H1 (cell line): ENCODE data around the gene WDR33. TPM values are rescaled to one million over a fixed set of nuclear protein-coding genes. Genes with fewer than 3 reads are reported as not detected.

Experiments used
- CTCF ChIA-PET: fragments of 300-600 bp; sonication (Branson Sonifier 250); formaldehyde crosslinking; loops from one replicate; lab custom pipeline; 2021; ENCODE audit not compliant: partially characterized antibody; lab: Charles Lee
- POLR2A ChIA-PET: fragments of 300-600 bp; sonication (Branson Sonifier 250); formaldehyde crosslinking; loops from one replicate; lab custom pipeline; 2021; ENCODE audit warnings: inconsistent platforms; ENCODE audit not compliant: partially characterized antibody; lab: Charles Lee
- DNase-seq, 2 experiments: peaks; one replicate each; pipeline versions ENCODE4 v3.0.0 to v3.0.0-alpha.2; 2010 to 2022; ENCODE audit warnings: low spot score in 2 of 2, low read depth in 1 of 2, mixed read lengths in 1 of 2
- FAIRE-seq: peaks from 2 replicates; lab custom pipeline; 2011; peaks lifted over from hg19 to GRCh38; lab: Jason Lieb, UNC
- H2AFZ ChIP-seq: 2 replicates; pipeline ENCODE4 v1.8.1; 2012; ENCODE audit warnings: low read length, inconsistent platforms
- H2AK5ac ChIP-seq: 2 replicates; pipeline ENCODE4 v1.6.1; 2013; ENCODE audit warnings: low read depth, low read length
- H2BK120ac ChIP-seq: replicated peaks from 2 replicates; pipeline ENCODE3; 2013; ENCODE audit warnings: low read depth, low read length, inconsistent platforms
- H2BK12ac ChIP-seq: 2 replicates; pipeline ENCODE4 v1.6.1; 2013; ENCODE audit warnings: low read depth, low read length
- H2BK15ac ChIP-seq: 2 replicates; pipeline ENCODE4 v1.6.1; 2013; ENCODE audit warnings: low read length
- H2BK20ac ChIP-seq: 2 replicates; pipeline ENCODE4 v1.6.1; 2013; ENCODE audit warnings: low read length
- H2BK5ac ChIP-seq: 2 replicates; pipeline ENCODE4 v1.6.1; 2013; ENCODE audit warnings: low read depth, low read length
- H3K14ac ChIP-seq: 2 replicates; pipeline ENCODE4 v1.6.1; 2013; ENCODE audit warnings: inconsistent platforms; ENCODE audit not compliant: insufficient read length
- H3K18ac ChIP-seq: 2 replicates; pipeline ENCODE4 v1.6.1; 2013; ENCODE audit warnings: low read length; ENCODE audit errors: extremely low read depth
- H3K23ac ChIP-seq: 2 replicates; pipeline ENCODE4 v1.6.1; 2013; ENCODE audit warnings: inconsistent platforms; ENCODE audit not compliant: insufficient read length
- H3K23me2 ChIP-seq: 2 replicates; pipeline ENCODE4 v1.6.1; 2013; ENCODE audit warnings: low read depth, low read length
- H3K27ac ChIP-seq: 2 replicates; pipeline ENCODE4 v1.6.1; 2011; ENCODE audit warnings: low read depth, low read length, inconsistent platforms
- H3K27me3 ChIP-seq, 4 experiments: replicated peaks in 1 of 4; 1 replicate in 1 of 4; 2 replicates in 3 of 4; pipeline versions ENCODE4 v1.6.1 to v1.8.1; 2011 to 2013; ENCODE audit warnings: low read length in 3 of 4, mild to moderate bottlenecking in 3 of 4, inconsistent platforms in 2 of 4, mixed read lengths in 2 of 4, moderate library complexity in 1 of 4; ENCODE audit not compliant: control insufficient read depth in 3 of 4, insufficient read depth in 3 of 4; ENCODE audit errors: extremely low read depth in 1 of 4
- H3K36me3 ChIP-seq, 4 experiments: 2 replicates each; pipeline versions ENCODE4 v1.6.1 to v1.8.1; 2011 to 2013; ENCODE audit warnings: mild to moderate bottlenecking in 4 of 4, low read length in 3 of 4, moderate library complexity in 2 of 4, control low read depth in 1 of 4, inconsistent platforms in 1 of 4; ENCODE audit not compliant: insufficient read depth in 4 of 4, control insufficient read depth in 2 of 4
- H3K4ac ChIP-seq: replicated peaks from 2 replicates; pipeline ENCODE3; 2013; ENCODE audit warnings: low read length, low read depth, mixed read lengths, inconsistent platforms; ENCODE audit not compliant: insufficient read length
- H3K4me1 ChIP-seq, 4 experiments: replicated peaks in 1 of 4; 1 replicate in 1 of 4; 2 replicates in 3 of 4; pipeline versions ENCODE4 v1.6.1 to v1.8.1; 2011 to 2013; ENCODE audit warnings: low read length in 3 of 4, inconsistent platforms in 2 of 4, mixed read lengths in 1 of 4; ENCODE audit not compliant: insufficient read depth in 4 of 4, control insufficient read depth in 3 of 4
- H3K4me2 ChIP-seq, 2 experiments: 2 replicates each; pipeline versions ENCODE4 v1.6.1 to v1.8.1; 2011 to 2013; ENCODE audit warnings: low read depth in 2 of 2, low read length in 2 of 2, control low read depth in 1 of 2, inconsistent platforms in 1 of 2, mild to moderate bottlenecking in 1 of 2; ENCODE audit not compliant: insufficient read depth in 1 of 2
- H3K4me3 ChIP-seq, 4 experiments: fragments of 200-600, 300-600 bp in 1 of 4; sonication (generic), shearing (Covaris generic), sonication (Bioruptor Twin) in 1 of 4; 2 replicates each; pipeline versions ENCODE4 v1.5.1 to v1.8.1; 2011 to 2016; ENCODE audit warnings: low read length in 4 of 4, low read depth in 3 of 4, control low read depth in 2 of 4, inconsistent platforms in 2 of 4, mild to moderate bottlenecking in 2 of 4, mixed read lengths in 1 of 4, moderate library complexity in 1 of 4; ENCODE audit not compliant: insufficient read depth in 2 of 4; ENCODE audit errors: extremely low read depth in 1 of 4
- H3K56ac ChIP-seq: replicated peaks from 2 replicates; pipeline ENCODE3; 2013; ENCODE audit warnings: low read depth, mild to moderate bottlenecking, mixed read lengths, low read length, inconsistent platforms; ENCODE audit not compliant: insufficient read length
- H3K79me1 ChIP-seq: 2 replicates; pipeline ENCODE4 v1.6.1; 2013; ENCODE audit warnings: low read depth, low read length, control low read depth
- H3K79me2 ChIP-seq, 2 experiments: 2 replicates each; pipeline versions ENCODE4 v1.6.1 to v1.8.1; 2012 to 2013; ENCODE audit warnings: low read length in 2 of 2, mild to moderate bottlenecking in 2 of 2, inconsistent platforms in 1 of 2; ENCODE audit not compliant: insufficient read depth in 2 of 2, control insufficient read depth in 1 of 2
- H3K9ac ChIP-seq, 4 experiments: replicated peaks in 1 of 4; 1 replicate in 1 of 4; 2 replicates in 3 of 4; pipeline versions ENCODE4 v1.6.1 to v1.8.1; 2011 to 2013; ENCODE audit warnings: low read depth in 3 of 4, low read length in 3 of 4, control low read depth in 2 of 4, mild to moderate bottlenecking in 2 of 4, moderate library complexity in 2 of 4, inconsistent platforms in 1 of 4; ENCODE audit errors: extremely low read depth in 1 of 4
- H3K9me3 ChIP-seq, 2 experiments: 2 replicates each; pipeline versions ENCODE4 v1.6.1 to v1.8.1; 2012 to 2013; ENCODE audit warnings: mild to moderate bottlenecking in 2 of 2, moderate library complexity in 2 of 2, control low read depth in 1 of 2, inconsistent platforms in 1 of 2, low read depth in 1 of 2, low read length in 1 of 2, mixed read lengths in 1 of 2; ENCODE audit not compliant: insufficient read depth in 2 of 2
- H4K20me1 ChIP-seq, 2 experiments: replicated peaks in 1 of 2; 2 replicates each; pipeline versions ENCODE3 to v1.8.1; 2011 to 2013; ENCODE audit warnings: inconsistent platforms in 2 of 2, low read length in 2 of 2, mild to moderate bottlenecking in 1 of 2; ENCODE audit not compliant: insufficient read depth in 2 of 2, control insufficient read depth in 1 of 2
- H4K5ac ChIP-seq: 2 replicates; pipeline ENCODE4 v1.6.1; 2013; ENCODE audit warnings: low read length, low read depth, mixed read lengths, inconsistent platforms; ENCODE audit not compliant: insufficient read length
- H4K8ac ChIP-seq: 2 replicates; pipeline ENCODE4 v1.8.0; 2013; ENCODE audit warnings: mild to moderate bottlenecking, moderate library complexity, low read length, inconsistent platforms; ENCODE audit not compliant: insufficient read depth; ENCODE audit errors: extremely low read depth
- H4K91ac ChIP-seq: replicated peaks from 2 replicates; pipeline ENCODE3; 2013; ENCODE audit warnings: low read length, mixed read lengths, inconsistent platforms; ENCODE audit not compliant: insufficient read length
- ASH2L ChIP-seq: fragments of 200-600, 300-600 bp; sonication (generic); IDR thresholded peaks from one replicate; pipeline ENCODE4 v1.7.1; 2017; ENCODE audit warnings: low read length
- BACH1 ChIP-seq: IDR thresholded peaks from 2 replicates; pipeline ENCODE4 v1.6.1; 2012; ENCODE audit warnings: low read length, improper control_type of control experiment
- BCL11A ChIP-seq, 2 experiments: IDR thresholded peaks; one replicate each; pipeline ENCODE4 v1.6.1; 2011; ENCODE audit warnings: low read depth in 2 of 2, low read length in 2 of 2, mild to moderate bottlenecking in 2 of 2
- CBX8 ChIP-seq: fragments of 300-800, 300-1000 bp; sonication (generic); IDR thresholded peaks from 2 replicates; pipeline ENCODE4 v1.7.1; 2016; ENCODE audit warnings: low read depth, low read length, borderline replicate concordance
- CHD2 ChIP-seq: IDR thresholded peaks from 2 replicates; pipeline ENCODE4 v1.6.1; 2012; ENCODE audit warnings: low read length, improper control_type of control experiment
- CTCF ChIP-seq, 3 experiments: IDR thresholded peaks; 1 replicate in 2 of 3; 2 replicates in 1 of 3; pipeline versions ENCODE4 v1.5.1 to v1.6.1; 2011; ENCODE audit warnings: low read length in 3 of 3, mild to moderate bottlenecking in 3 of 3, inconsistent platforms in 2 of 3, low read depth in 1 of 3, moderate library complexity in 1 of 3; ENCODE audit not compliant: insufficient read depth in 1 of 3; ENCODE audit errors: control extremely low read depth in 1 of 3
- FOSL1 ChIP-seq: IDR thresholded peaks from 2 replicates; pipeline ENCODE4 v1.6.1; 2011; ENCODE audit warnings: mild to moderate bottlenecking, low read depth, low read length, moderate library complexity; ENCODE audit not compliant: insufficient read depth
- GABPA ChIP-seq: IDR thresholded peaks from 2 replicates; pipeline ENCODE4 v1.6.1; 2011; ENCODE audit warnings: mild to moderate bottlenecking, low read length, moderate library complexity, borderline replicate concordance; ENCODE audit not compliant: insufficient read depth
- RBBP5 ChIP-seq: IDR thresholded peaks from 2 replicates; pipeline ENCODE4 v1.7.1; 2012; ENCODE audit warnings: low read depth, mild to moderate bottlenecking, inconsistent platforms, low read length, moderate library complexity, borderline replicate concordance
- SAP30 ChIP-seq: fragments of 300-600 bp; sonication (generic); IDR thresholded peaks from 2 replicates; pipeline ENCODE4 v1.7.1; 2012; ENCODE audit warnings: low read length, moderate library complexity, mild to moderate bottlenecking, inconsistent platforms; ENCODE audit not compliant: insufficient read depth, insufficient replicate concordance
- YY1 ChIP-seq: IDR thresholded peaks from 2 replicates; pipeline ENCODE4 v1.6.1; 2011; ENCODE audit warnings: low read depth, mild to moderate bottlenecking, low read length
- ZNF274 ChIP-seq: IDR thresholded peaks from 2 replicates; pipeline ENCODE4 v1.7.0; 2012; ENCODE audit warnings: low read length, borderline replicate concordance; ENCODE audit errors: extremely low read depth
- WGBS, 2 experiments: shearing (Covaris generic) in 1 of 2; methylation state at CpG; one replicate each; pipeline versions ENCODE4 v1.1.6 to v1.1.7; 2013 to 2015; ENCODE audit warnings: low lambda C conversion rate in 2 of 2, mixed read lengths in 2 of 2, inconsistent platforms in 1 of 2, low coverage in 1 of 2, missing lambda C conversion rate in 1 of 2; ENCODE audit not compliant: insufficient replicate concordance in 2 of 2, insufficient coverage in 1 of 2, insufficient read length in 1 of 2; ENCODE audit errors: extremely low coverage in 1 of 2, missing lambda C conversion rate in 1 of 2; 5-methylcytosine and 5-hydroxymethylcytosine counted together
- polyA plus RNA-seq, 7 experiments: library from polyadenylated mRNA; depleted of rRNA in 3 of 7; stranded (reverse) in 5 of 7; unstranded in 2 of 7; fragments of >200 nt in 5 of 7; fragments of 200-250 nt in 2 of 7; gene quantifications; 1 replicate in 5 of 7; 2 replicates in 1 of 7; 4 replicates in 1 of 7; pipeline versions ENCODE4 v1.2.1 to v1.2.3, GENCODE V29; 2011 to 2013; ENCODE audit warnings: missing spikeins in 2 of 7, mixed read lengths in 2 of 7
- total RNA-seq: library from RNA; stranded (reverse); fragmentation: NEBNext Ultra II Directional; extraction: Animal tissue kit (Norgen Biotek cat#: 25700); gene quantifications from 2 replicates; pipeline ENCODE4 v1.2.1, GENCODE V29; 2021

WDR33 gene
- total and polyA plus RNA-seq, 2 of the 8 experiments (the other 6 are each of a cell fraction or from before 2014, with no cell fraction given) = 18.1 to 82.7 TPM

GRCh38 chr2:127688405-127688804 is 122.6 kb downstream of the WDR33 start:
- TF ChIP-seq BACH1 (no peak), CHD2 (no peak), YY1 (no peak), SAP30 (no peak), CTCF (IDR thresholded peaks at IDR 0.05; ENCODE audit: control extremely low read depth in 1 of 3, insufficient read depth in 1 of 3, low read depth in 1 of 3, low read length in 3 of 3) (no peak), ASH2L (no peak), GABPA (no peak), CBX8 (no peak), FOSL1 (no peak), RBBP5 (no peak), ZNF274 (no peak), BCL11A (IDR thresholded peaks at IDR 0.05; ENCODE audit: low read depth in 2 of 2, low read length in 2 of 2) (no peak)
- ChIA-PET POLR2A (no interaction called here), CTCF (no interaction called here)
- H3K27me3 ChIP-seq = no peaks in the 10 kb centered on the region
- 92% methylated on average over 1 of the region's 1 CpG; no CpG with 5 or more reads in 1 of the 2 experiments for WGBS, 2 experiments
- no peak overlapping the region for H2BK15ac ChIP-seq
- H3K4me2 ChIP-seq = no peak overlapping the region
- H3K36me3 ChIP-seq = no peaks in the 10 kb centered on the region
- no peak overlapping the region for H2BK5ac ChIP-seq
- no peaks in the 10 kb centered on the region for H3K23me2 ChIP-seq
- H3K18ac ChIP-seq = no peak overlapping the region
- peaks cover 0 to 4% (median 0%) of the 10 kb centered on the region in 4 experiments; a peak in 1 of 7 replicates for H3K4me1 ChIP-seq
- H3K14ac ChIP-seq = no peak overlapping the region
- H3K4ac ChIP-seq = no peak overlapping the region
- H3K79me2 ChIP-seq = no peaks in the 10 kb centered on the region
- no peak overlapping the region for H3K27ac ChIP-seq
- H3K79me1 ChIP-seq = no peaks in the 10 kb centered on the region
- H2AFZ ChIP-seq = no peak overlapping the region
- no peak overlapping the region for H2BK12ac ChIP-seq
- no peak overlapping the region for H3K9ac ChIP-seq
- H3K23ac ChIP-seq = no peak overlapping the region
- H4K8ac ChIP-seq = no peak overlapping the region
- no peaks in the 10 kb centered on the region for H4K20me1 ChIP-seq
- H3K4me3 ChIP-seq = no peak overlapping the region
- DNase-seq (no peak), FAIRE-seq (no peak)
- H3K9me3 ChIP-seq = peaks cover 17 to 21% of the 10 kb centered on the region in 2 experiments
- no peak overlapping the region for H4K91ac ChIP-seq
- H2AK5ac ChIP-seq = no peak overlapping the region
- H2BK20ac ChIP-seq = no peak overlapping the region
- no peak overlapping the region for H2BK120ac ChIP-seq
- no peak overlapping the region for H3K56ac ChIP-seq
- no peak overlapping the region for H4K5ac ChIP-seq
